HL-60 (cell line): ENCODE data around the gene PRKD2.

ENCODE experiments used
- DNase-seq, 2 experiments: peaks; one replicate each; pipeline ENCODE4 v3.0.0-alpha.2; 2010 to 2020; ENCODE audit warnings: low read depth in 1 of 2, low spot score in 1 of 2
- H3K27ac ChIP-seq: fragments of 250-450 bp; sonication (Bioruptor Pico); replicated peaks from 2 replicates; pipeline ENCODE4 v1.5.1; 2020; ENCODE audit warnings: mild to moderate bottlenecking, moderate library complexity
- H3K27me3 ChIP-seq: fragments of 250-450 bp; sonication (Bioruptor Pico); 2 replicates; pipeline ENCODE4 v1.5.1; 2021; ENCODE audit warnings: mild to moderate bottlenecking, moderate library complexity; ENCODE audit not compliant: insufficient read depth, poor library complexity, severe bottlenecking
- H3K4me3 ChIP-seq: replicated peaks from 2 replicates; pipeline ENCODE4 v1.5.1; 2011; ENCODE audit warnings: mild to moderate bottlenecking, control low read depth, low read length; ENCODE audit not compliant: insufficient read depth
- CTCF ChIP-seq: IDR thresholded peaks from one replicate; pipeline ENCODE4 v1.5.1; 2011; ENCODE audit warnings: low read length, control low read depth, inconsistent platforms; ENCODE audit not compliant: insufficient read depth
- GABPA ChIP-seq: IDR thresholded peaks from 2 replicates; pipeline ENCODE4 v1.6.1; 2012; ENCODE audit warnings: low read depth
- POLR2AphosphoS5 ChIP-seq: IDR thresholded peaks from 2 replicates; pipeline ENCODE4 v1.6.1; 2012; ENCODE audit warnings: low read depth
- REST ChIP-seq: IDR thresholded peaks from 2 replicates; pipeline ENCODE4 v1.6.1; 2012; ENCODE audit warnings: low read depth; ENCODE audit not compliant: insufficient replicate concordance
- SPI1 ChIP-seq: IDR thresholded peaks from 2 replicates; pipeline ENCODE4 v1.6.1; 2012; ENCODE audit warnings: low read depth, mild to moderate bottlenecking, borderline replicate concordance

Gene PRKD2

DNA sequence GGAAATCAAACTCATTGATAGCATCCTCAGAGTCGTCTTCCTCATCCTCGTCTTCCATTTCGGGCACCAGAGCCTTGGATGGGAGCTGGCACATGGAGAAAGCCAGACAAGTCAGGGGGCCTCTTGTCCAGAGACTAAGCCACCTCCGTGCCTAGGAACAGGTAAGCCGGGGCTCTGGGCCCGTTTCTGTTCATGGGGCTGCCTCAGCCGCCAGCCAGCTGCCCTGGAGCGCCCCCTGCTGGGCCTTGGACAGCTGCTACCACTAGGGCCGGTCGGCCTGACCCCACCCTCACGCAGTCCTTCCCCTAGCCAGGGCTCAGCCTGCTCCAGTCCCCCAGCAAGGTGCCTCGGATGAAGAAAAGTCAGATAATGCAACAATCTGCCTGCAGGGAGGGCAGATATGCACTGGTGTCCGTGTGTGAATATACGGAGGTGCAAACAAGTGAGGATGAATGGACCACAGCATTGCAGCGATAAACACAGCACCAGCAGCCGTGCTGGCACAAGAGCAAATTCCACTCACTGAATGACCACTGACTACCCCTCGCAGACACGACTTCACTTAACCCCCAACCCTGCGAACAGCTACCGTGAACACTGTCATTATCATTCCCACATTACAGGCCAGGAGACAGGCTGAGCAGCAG, 11.9 kb upstream of the PRKD2 start:
- H3K4me3 ChIP-seq, result no peak overlapping the region
- TF ChIP-seq CTCF, result peak; percentile 89
- TF ChIP-seq SPI1, result no peak

GRCh38 chr19:46728208-46728607, 11.3 kb upstream of the PRKD2 start:
- no peak for DNase-seq
- Histone ChIP-seq H3K4me3 (no peak overlapping the region), H3K27ac (no peak overlapping the region), H3K27me3 (no peaks in the 10 kb centered on the region)
- TF ChIP-seq POLR2AphosphoS5 (no peak), SPI1 (no peak), REST (no peak), GABPA (no peak), CTCF (no peak)

More for the DNA sequence above, 11.9 kb upstream of the PRKD2 start:
- DNase-seq, result peak in 1 of 2 experiments; percentile 56
- Histone ChIP-seq H3K27me3 (no peaks in the 10 kb centered on the region), H3K27ac (no peak overlapping the region)

DNA sequence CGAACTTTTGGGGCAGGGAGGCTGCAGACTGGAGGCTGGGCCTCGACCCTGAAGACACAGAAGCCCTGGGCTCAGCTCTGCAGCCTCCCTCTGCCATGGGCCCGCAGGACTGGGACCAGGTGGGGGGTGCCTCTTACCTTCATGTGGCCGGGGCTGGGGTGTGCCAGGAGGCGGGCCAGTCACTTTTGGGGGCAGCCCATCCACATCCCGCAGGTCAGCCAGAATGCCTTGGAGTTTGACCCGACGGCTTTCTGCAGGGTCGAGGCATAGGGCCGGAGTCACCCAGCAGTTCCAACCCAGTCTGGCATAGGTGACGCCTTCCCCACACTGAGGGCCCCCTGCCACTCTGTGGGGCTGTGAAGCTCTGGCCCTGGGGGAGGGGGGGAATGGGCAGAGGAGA, 10.8 kb upstream of the PRKD2 start:
- Histone ChIP-seq H3K27me3 (no peaks in the 10 kb centered on the region), H3K4me3 (no peak overlapping the region), H3K27ac (no peak overlapping the region)
- no peak for DNase-seq
- TF ChIP-seq CTCF, result no peak
- no peak for TF ChIP-seq POLR2AphosphoS5
- no peak for TF ChIP-seq REST
- TF ChIP-seq GABPA, result no peak
- TF ChIP-seq SPI1, result no peak

DNA sequence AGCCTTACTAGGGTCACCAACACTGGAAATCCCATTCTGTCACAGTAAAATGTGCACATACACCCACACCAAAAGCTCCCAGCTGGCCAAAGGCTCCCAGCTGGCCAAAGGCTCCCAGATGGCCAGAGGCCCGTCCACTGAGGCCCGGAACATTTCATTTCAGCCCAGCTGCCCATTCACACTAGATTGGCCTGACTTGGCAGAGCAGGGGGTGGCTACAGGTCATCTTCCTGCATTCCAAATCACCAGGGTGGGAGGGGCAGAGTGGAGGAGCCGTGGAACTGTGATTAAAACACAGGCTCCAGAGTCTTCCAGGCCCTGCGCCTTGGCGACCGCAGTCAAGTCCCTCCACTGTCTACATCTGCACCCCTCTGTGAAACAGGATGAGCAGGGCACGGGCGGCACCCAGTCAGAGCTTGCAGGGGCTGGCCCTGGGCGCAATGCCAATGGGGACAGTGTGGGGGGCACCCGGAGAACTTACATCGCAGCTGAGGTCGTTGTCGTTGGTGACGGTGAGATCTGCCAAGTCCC, 10.1 kb upstream of the PRKD2 start:
- no peak overlapping the region for H3K27ac ChIP-seq
- no peak overlapping the region for H3K4me3 ChIP-seq
- no peaks in the 10 kb centered on the region for H3K27me3 ChIP-seq
- TF ChIP-seq POLR2AphosphoS5 (no peak), CTCF (no peak), GABPA (no peak), SPI1 (no peak), REST (no peak)
- DNase-seq, result no peak
